RWPE1 (cell line): Measurements from ENCODE around the gene STRIP1.

Experiments
- CTCF ChIA-PET: fragments of 350-600 bp; sonication (Branson Sonifier 250); formaldehyde crosslinking; extraction: SDS; loops from one replicate; lab custom pipeline; 2021; lab: Yijun Ruan, JAX
- POLR2A ChIA-PET: fragments of 400-600 bp; formaldehyde crosslinking; extraction: SDS; loops from one replicate; lab custom pipeline; 2020; ENCODE audit warnings: antibody characterized with exemption; ENCODE audit not compliant: low non-redundant PET; lab: Yijun Ruan, JAX
- DNase-seq: peaks from one replicate; pipeline ENCODE4 v3.0.0; 2012; ENCODE audit warnings: low spot score
- H3K27ac ChIP-seq: fragments of 450-650 bp; 2 replicates; pipeline ENCODE4 v1.5.1; 2017
- CTCF ChIP-seq: fragments of 450-650 bp; conservative IDR thresholded peaks from 2 replicates; pipeline ENCODE4 v1.5.1; 2017; ENCODE audit warnings: low read depth, mild to moderate bottlenecking

Gene STRIP1

DNA sequence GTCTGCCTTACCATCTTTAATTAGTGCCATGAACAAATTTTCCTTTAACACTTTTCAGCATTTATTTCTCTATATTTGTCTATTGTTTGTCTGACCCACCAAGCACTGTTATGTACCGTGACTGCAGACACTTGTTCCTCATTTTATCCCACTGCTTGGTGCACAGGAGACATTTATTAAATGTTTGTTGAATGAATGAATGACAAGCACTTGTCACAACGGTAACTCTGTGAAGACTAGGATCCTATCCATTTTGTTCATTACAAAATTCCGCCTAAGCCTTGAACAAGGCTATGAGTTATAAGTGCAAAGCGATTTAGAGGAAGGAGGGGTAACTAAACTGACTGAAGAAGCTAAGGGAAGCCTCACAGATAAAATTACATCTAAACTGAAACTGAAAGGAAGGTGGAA lies 379 bp upstream of the STRIP1 start:
- DNase-seq, result no peak
- H3K27ac ChIP-seq, result peak overlapping the region; percentile 79
- POLR2A ChIA-PET, result no interaction called here
- CTCF ChIA-PET, result no interaction called here
- TF ChIP-seq CTCF, result no peak

DNA sequence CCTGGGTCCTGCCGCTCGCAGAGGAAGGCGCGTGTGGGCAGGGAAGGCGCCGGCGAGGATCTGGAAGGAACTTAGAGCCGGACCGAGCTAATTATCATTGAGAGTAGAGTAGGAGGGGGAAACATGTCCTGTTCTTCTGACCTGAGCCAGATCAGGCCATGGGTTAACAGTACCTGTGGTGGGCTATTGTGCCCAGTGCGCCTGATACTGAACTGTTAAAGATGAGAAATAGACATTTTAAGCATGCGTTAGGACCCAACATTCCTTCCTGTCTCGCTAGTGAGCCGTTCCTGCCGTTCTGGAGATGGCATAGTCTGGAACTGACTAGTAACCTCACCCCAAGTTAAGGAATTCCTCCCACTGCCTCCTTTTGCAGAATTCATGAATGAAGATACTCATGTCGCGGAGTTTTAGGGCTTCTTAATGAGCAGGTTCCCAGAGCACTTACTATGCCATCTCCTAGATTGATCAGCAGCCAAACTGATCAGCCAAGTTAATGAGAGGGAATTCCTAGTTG lies 870 bp downstream of the STRIP1 start:
- ChIA-PET POLR2A (no interaction called here), CTCF (interaction anchor here (0.6 kb wide), 1 partner anchor 101 kb away, joined by 5 read pairs; no protein-coding TSS in a partner anchor)
- no peak for TF ChIP-seq CTCF

DNA sequence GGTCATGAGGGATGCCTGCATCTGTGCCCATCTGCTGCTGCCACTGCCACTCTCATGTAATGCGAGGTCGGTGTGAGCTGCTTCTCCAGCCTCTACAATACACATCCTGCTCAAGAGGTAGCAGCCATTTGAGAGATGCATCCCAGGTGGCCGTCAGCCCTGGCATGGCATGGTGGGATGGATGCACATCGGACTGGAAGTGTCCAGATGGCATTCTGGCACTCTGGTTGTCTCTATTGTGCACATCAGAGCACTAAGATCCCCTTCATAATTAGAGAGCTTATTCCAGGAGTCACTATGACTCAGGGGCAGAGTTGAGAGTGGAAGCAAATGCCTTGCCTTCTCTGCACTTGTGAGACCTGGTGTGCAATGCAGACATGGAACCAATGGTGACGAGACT lies 3.8 kb downstream of the STRIP1 start:
- H3K27ac ChIP-seq, result no peak overlapping the region
- DNase-seq, result no peak
- TF ChIP-seq CTCF, result no peak
- CTCF ChIA-PET, result interaction anchor here (1.2 kb wide), 1 partner anchor 16 kb away, joined by 7 read pairs; no protein-coding TSS in a partner anchor
- POLR2A ChIA-PET, result no interaction called here

More for the DNA sequence above, 870 bp downstream of the STRIP1 start:
- H3K27ac ChIP-seq, result peak overlapping the region; percentile 79
- no peak for DNase-seq

GRCh38 chr1:110039641-110040040 lies 5.2 kb downstream of the STRIP1 start:
- CTCF ChIA-PET, result no interaction called here
- no peak for DNase-seq
- no peak overlapping the region for H3K27ac ChIP-seq
- POLR2A ChIA-PET, result no interaction called here
- TF ChIP-seq CTCF, result no peak

DNA sequence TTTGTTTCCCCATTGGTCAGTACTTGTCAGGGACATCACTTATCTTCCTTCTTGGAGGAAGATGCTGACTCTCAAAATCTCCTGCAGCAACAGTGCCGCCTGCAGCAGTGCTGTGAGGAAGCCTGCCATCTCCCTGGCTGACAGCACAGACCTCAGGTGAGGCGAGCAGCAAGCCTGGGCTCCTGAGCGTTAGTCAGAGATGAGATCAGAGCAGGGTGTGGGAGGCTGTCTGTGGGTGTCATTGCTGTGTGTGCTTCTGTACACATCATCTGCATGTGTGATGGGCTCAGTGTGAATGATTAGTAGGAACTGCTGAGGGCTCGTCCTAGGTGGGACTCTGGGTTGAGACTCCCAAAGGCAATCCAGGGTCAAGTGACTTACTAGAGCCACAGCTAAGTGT lies 6.1 kb downstream of the STRIP1 start:
- DNase-seq, result peak; percentile 13
- no peak overlapping the region for H3K27ac ChIP-seq
- TF ChIP-seq CTCF, result no peak
- CTCF ChIA-PET, result interaction anchor here (0.6 to 1.8 kb wide), 4 partner anchors 10 to 42 kb away, joined by 3 to 6 read pairs (median 4); no protein-coding TSS in a partner anchor
- POLR2A ChIA-PET, result no interaction called here

GRCh38 chr1:110043016-110043415 lies 8.6 kb downstream of the STRIP1 start:
- ChIA-PET POLR2A (no interaction called here), CTCF (interaction anchor here (1.2 kb wide), 1 partner anchor 63 kb away, joined by 5 read pairs; no protein-coding TSS in a partner anchor)
- no peak overlapping the region for H3K27ac ChIP-seq
- no peak for TF ChIP-seq CTCF
- DNase-seq, result no peak
